Fibroblast of pulmonary artery (primary cell): ENCODE data around the gene TWF1.
A peak's percentile ranks its signal among the peaks of the same experiment; 100 is the strongest.
"Not testable (repeated sequence)": the region's sequence is repeated elsewhere in the genome, so short reads cannot be mapped to it uniquely, and the experiment has no call there.

Experiments
- DNase-seq: peaks from one replicate; pipeline ENCODE4 v3.0.0-alpha.2; 2010; ENCODE audit warnings: low read depth
- H3K4me3 ChIP-seq: replicated peaks from 2 replicates; pipeline ENCODE4 v1.5.1; 2011; ENCODE audit warnings: low read depth, mild to moderate bottlenecking, control low read depth, low read length, moderate library complexity
- CTCF ChIP-seq: IDR thresholded peaks from 2 replicates; pipeline ENCODE4 v1.5.1; 2011; ENCODE audit warnings: mild to moderate bottlenecking, control low read depth, low read length, inconsistent platforms; ENCODE audit errors: missing control alignments

The TWF1 gene

GRCh38 chr12:43805860-43806736 lies at the start of gene TWF1:
TWF1 (minus strand) TSS chr12:43806317; CDS start chr12:43806245, 72 bp downstream.
- peak; percentile 34 for TF ChIP-seq CTCF
- DNase-seq = peak; percentile 70
- peak within 1 kb of the TSS; percentile 93 for H3K4me3 ChIP-seq

- no peak for TF ChIP-seq CTCF
- H3K4me3 ChIP-seq = no peak overlapping the region
- DNase-seq = no peak
Measured at GRCh38 chr12:43852744-43853143, 46.6 kb upstream of the TWF1 start.

- H3K4me3 ChIP-seq = no peak overlapping the region
- no peak for DNase-seq
- no peak for TF ChIP-seq CTCF
Measured at GRCh38 chr12:43848786-43849185, 42.7 kb upstream of the TWF1 start.

GRCh38 chr12:43848226-43848507 lies 42.0 kb upstream of the TWF1 start:
- H3K4me3 ChIP-seq = no peak overlapping the region
- no peak for TF ChIP-seq CTCF
- no peak for DNase-seq

- DNase-seq = peak; percentile 22
- H3K4me3 ChIP-seq = not testable (repeated sequence)
Measured at GRCh38 chr12:43847425-43848225, 41.5 kb upstream of the TWF1 start.

- DNase-seq = no peak
- no peak overlapping the region for H3K4me3 ChIP-seq
- no peak for TF ChIP-seq CTCF
Measured at GRCh38 chr12:43842259-43842658, 36.1 kb upstream of the TWF1 start.

- DNase-seq = no peak
- no peak for TF ChIP-seq CTCF
- no peak overlapping the region for H3K4me3 ChIP-seq
Measured at GRCh38 chr12:43841253-43841652, 35.1 kb upstream of the TWF1 start.
